Right lobe of liver (tissue), 6 donors: ENCODE results near the gene RAB3IL1. TPM values are rescaled to one million over a fixed set of nuclear protein-coding genes. Genes with fewer than 3 reads are reported as not detected.

Source experiments
- ATAC-seq, 4 donors: fragments of 200-7000 bp; cut with Tn5 transposase; one replicate each; pipeline ENCODE4 v1.9.1; 2020; ENCODE audit warnings: mild to moderate bottlenecking in 4 of 4, moderate library complexity in 4 of 4
- DNase-seq, 3 donors: peaks; one replicate each; pipeline ENCODE4 v3.0.0-alpha.2; 2020
- H3K27ac ChIP-seq, 3 donors: fragments of 200-600 bp; one replicate each; pipeline ENCODE4 v1.8.0; 2022
- H3K27me3 ChIP-seq, 2 donors: fragments of 200-600 bp; one replicate each; pipeline ENCODE4 v1.8.0; 2022
- H3K36me3 ChIP-seq, 4 donors: fragments of 200-600 bp; sonication (generic) in 1 of 4; one replicate each; pipeline versions ENCODE4 v1.5.1 to v1.8.0; 2017 to 2022; ENCODE audit warnings: control low read depth in 1 of 4
- H3K4me1 ChIP-seq, 4 donors: fragments of 200-600 bp; sonication (generic) in 1 of 4; one replicate each; pipeline versions ENCODE4 v1.5.1 to v1.8.0; 2017 to 2022; ENCODE audit warnings: control low read depth in 1 of 4
- H3K4me3 ChIP-seq, 3 donors: fragments of 200-600 bp; one replicate each; pipeline ENCODE4 v1.8.0; 2022
- H3K9me3 ChIP-seq, 4 donors: fragments of 200-600 bp; sonication (generic) in 1 of 4; one replicate each; pipeline versions ENCODE4 v1.5.1 to v1.8.0; 2017 to 2022; ENCODE audit warnings: control low read depth in 1 of 4
- CTCF ChIP-seq, 4 donors: fragments of 200-600 bp in 3 of 4; fragments of 450-650 bp in 1 of 4; IDR thresholded peaks; one replicate each; pipeline versions ENCODE4 v1.5.1 to v1.8.0; 2016 to 2022; ENCODE audit warnings: antibody characterized with exemption in 4 of 4, mild to moderate bottlenecking in 2 of 4
- POLR2A ChIP-seq: fragments of 450-650 bp; IDR thresholded peaks from one replicate; pipeline ENCODE4 v1.6.1; 2017; ENCODE audit warnings: antibody characterized with exemption, mild to moderate bottlenecking
- WGBS: methylation state at CpG from one replicate; pipeline ENCODE4 v1.1.6; 2018; ENCODE audit warnings: low coverage, low lambda C conversion rate; ENCODE audit not compliant: insufficient coverage; ENCODE audit errors: missing lambda C conversion rate; 5-methylcytosine and 5-hydroxymethylcytosine counted together
- intact Hi-C, 2 donors: fragments of 100-400 bp; cut with DNase I; formaldehyde crosslinking; loops; one replicate each; pipeline versions ENCODE4 v1.11.2 to v1.14.1; 2022
- microRNA-seq, 2 donors: library from miRNA; unstranded; fragments of <30 nt; microRNA quantifications; one replicate each; pipeline ENCODE4, GENCODE V29; 2019 to 2020
- small RNA-seq, 2 experiments: library from RNA; depleted of rRNA; stranded (forward); fragments of <200 nt; gene quantifications; one replicate each; pipeline ENCODE3, GENCODE V24; 2016
- total RNA-seq, 6 experiments: library from RNA; depleted of rRNA in 2 of 6; stranded (reverse); fragments of >200 nt in 2 of 6; fragmentation: NEBNext Ultra II Directional in 3 of 6; extraction: Animal tissue kit (Norgen Biotek cat#: 25700) in 3 of 6; gene quantifications; one replicate each; pipeline versions ENCODE4 v1.1.0 to v1.2.4, GENCODE V29; 2016 to 2023
- donor health status: DM: no; HTN: yes; CAD: no.
- donor health status: DM: no; HTN: no; CAD: no.
- donor health status: DM: no; HTN: no; CAD: no.
- donor health status: DM: no; HTN: yes; CAD: no.
- donor health status: DM: no; HTN: yes; CAD: no.

RAB3IL1 gene
- total RNA-seq, 6 experiments from 2014 or later = 3.2 to 9.1 (median 4.2) TPM

- Histone ChIP-seq H3K9me3 (no peaks in the 10 kb centered on the region), H3K4me1 (peaks cover 0 to 13% (median 0%) of the 10 kb centered on the region in 4 donors), H3K36me3 (peaks cover 0 to 22% (median 7%) of the 10 kb centered on the region in 4 donors), H3K4me3 (no peak overlapping the region), H3K27me3 (no peaks in the 10 kb centered on the region), H3K27ac (no peak overlapping the region)
- DNase-seq (no peak), ATAC-seq (no peak)
- WGBS = 93% methylated on average over 12 of the region's 18 CpGs
- intact Hi-C loops = no loop called here
- TF ChIP-seq CTCF (IDR thresholded peaks at IDR 0.05) = no peak
- TF ChIP-seq POLR2A = no peak
These were observed 69.3 kb downstream of the RAB3IL1 start for GRCh38 chr11:61847914-61848581.

Small RNA genes within 50 kb of the gene (microRNA-seq; reads per million reads assigned to microRNA genes)
- 0.29 to 0.64 reads per million in 2 donors for gene MIR6746

Small RNA genes within 50 kb of the gene (small RNA-seq; reads per million reads assigned to genes)
- 0 reads per million in 2 experiments for gene MIR6746
- 0 reads per million in 2 experiments for gene RNU6-1243P

Other genes starting within 250 kb of the RAB3IL1 start
- gene DAGLA, start 237.2 kb downstream of the RAB3IL1 start, total RNA-seq = 1 to 10 TPM in 2 of 6 experiments, under 1 TPM in 4; 0.33 to 5.5 (median 0.79) TPM
- gene MYRF, start 164.9 kb downstream of the RAB3IL1 start, total RNA-seq = 10 to 100 TPM in 5 of 6 experiments, 1 to 10 TPM in 1; 7.6 to 16.4 (median 11.6) TPM
- 10 to 100 TPM; 31.6 to 74.5 (median 55.3) TPM for gene TMEM258, start 125.0 kb downstream of the RAB3IL1 start, total RNA-seq
- gene FEN1, start 124.7 kb downstream of the RAB3IL1 start, total RNA-seq = 10 to 100 TPM in 2 of 6 experiments, 1 to 10 TPM in 4; 4.0 to 13.3 (median 5.4) TPM
- gene FADS1, start 100.6 kb downstream of the RAB3IL1 start, total RNA-seq = 10 to 100 TPM; 18.3 to 87.6 (median 34.8) TPM
- gene FADS2, start 89.3 kb downstream of the RAB3IL1 start, total RNA-seq = 100 to 1,000 TPM in 4 of 6 experiments, 1 to 10 TPM in 2; 4.2 to 166 (median 110) TPM
- 10 to 100 TPM; 13.0 to 69.8 (median 22.7) TPM for gene FADS3, start 26.0 kb downstream of the RAB3IL1 start, total RNA-seq
- 1 to 10 TPM in 3 of 6 experiments, under 1 TPM in 3; 0.55 to 2.3 (median 0.91) TPM for gene BEST1, start 32.8 kb upstream of the RAB3IL1 start, total RNA-seq
- gene FTH1, start 50.1 kb upstream of the RAB3IL1 start, total RNA-seq = 1,000 to 10,000 TPM; 1,131 to 2,981 (median 2,140) TPM
- gene INCENP, start 206.4 kb upstream of the RAB3IL1 start, total RNA-seq = 1 to 10 TPM; 6.4 to 8.9 (median 7.1) TPM